Transverse colon (tissue), 4 donors: ENCODE results near the gene TRMT61A.

Source experiments
- CTCF ChIP-seq, 5 experiments: fragments of 200-600 bp in 3 of 5; fragments of 450-650 bp in 2 of 5; sonication (generic) in 3 of 5; IDR thresholded peaks; 1 replicate in 2 of 5; 2 replicates in 3 of 5; pipeline ENCODE4 v1.5.1; 2016 to 2017; ENCODE audit warnings: antibody characterized with exemption in 5 of 5, inconsistent platforms in 3 of 5, mild to moderate bottlenecking in 2 of 5, moderate library complexity in 1 of 5
- EP300 ChIP-seq: sonication (generic); formaldehyde crosslinking; IDR thresholded peaks from one replicate; pipeline ENCODE4 v1.6.1; 2017; ENCODE audit warnings: antibody characterized with exemption, low read depth
- POLR2AphosphoS5 ChIP-seq, 3 donors: sonication (generic); formaldehyde crosslinking; IDR thresholded peaks; one replicate each; pipeline ENCODE4 v1.6.1; 2016; ENCODE audit warnings: antibody characterized with exemption in 3 of 3

GRCh38 chr14:103521438-103521950 is 7.5 kb upstream of the TRMT61A start:
- TF ChIP-seq CTCF (IDR thresholded peaks at IDR 0.05) (no peak), EP300 (no peak), POLR2AphosphoS5 (IDR thresholded peaks at IDR 0.05) (no peak)
